Measurements from ENCODE around the gene TARS3.
"Not testable (repeated sequence)": the region's sequence is repeated elsewhere in the genome, so short reads cannot be mapped to it uniquely, and the experiment has no call there.

The TARS3 gene

DNA sequence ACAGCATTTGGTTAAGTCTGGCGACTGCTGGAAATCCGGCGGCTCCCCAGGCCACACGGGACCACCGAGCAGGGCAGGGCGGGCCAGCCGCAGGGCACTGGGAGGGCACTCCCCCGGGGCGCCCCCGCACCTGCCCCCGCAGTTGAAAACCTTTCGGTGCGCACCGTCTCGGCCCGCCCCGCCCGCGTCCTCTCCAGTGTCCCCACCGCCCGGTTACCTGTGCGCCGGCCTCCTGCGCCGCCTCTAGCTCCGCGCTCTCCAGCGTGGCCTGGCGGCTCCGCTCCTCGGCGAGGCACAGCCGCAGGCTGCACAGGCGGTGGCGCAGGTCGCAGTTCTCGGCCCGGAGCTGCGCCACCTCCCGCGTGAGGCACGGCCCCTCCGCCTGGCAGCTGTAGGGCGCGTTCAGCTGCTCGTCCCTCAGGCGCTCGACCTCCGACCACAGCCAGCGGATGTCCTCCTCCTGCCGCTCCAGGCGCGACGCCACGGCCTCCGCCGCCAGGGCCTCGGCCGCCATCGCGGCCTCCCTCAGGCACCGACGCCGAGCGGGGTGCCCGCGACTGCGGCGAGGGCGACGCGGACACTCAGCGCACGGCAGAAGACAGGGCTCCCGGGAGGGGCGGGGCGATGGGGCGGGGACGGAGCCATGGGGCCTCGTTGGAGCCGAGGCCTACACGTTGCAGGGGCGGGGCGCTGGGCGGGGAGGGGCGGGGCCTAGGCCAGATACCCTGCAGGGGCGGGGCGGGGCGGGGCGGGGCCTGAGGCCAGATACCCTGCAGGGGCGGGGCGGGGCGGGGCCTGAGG, at the start of gene TARS3:
TSS of gene TARS3 (minus strand) at position 600 of the 801 bp plus-strand sequence. CDS start at position 514, 86 bp downstream.
- in situ Hi-C loops (cut with HindIII; ENCODE audit: low sequenced_read_pairs), result no loop called here

DNA sequence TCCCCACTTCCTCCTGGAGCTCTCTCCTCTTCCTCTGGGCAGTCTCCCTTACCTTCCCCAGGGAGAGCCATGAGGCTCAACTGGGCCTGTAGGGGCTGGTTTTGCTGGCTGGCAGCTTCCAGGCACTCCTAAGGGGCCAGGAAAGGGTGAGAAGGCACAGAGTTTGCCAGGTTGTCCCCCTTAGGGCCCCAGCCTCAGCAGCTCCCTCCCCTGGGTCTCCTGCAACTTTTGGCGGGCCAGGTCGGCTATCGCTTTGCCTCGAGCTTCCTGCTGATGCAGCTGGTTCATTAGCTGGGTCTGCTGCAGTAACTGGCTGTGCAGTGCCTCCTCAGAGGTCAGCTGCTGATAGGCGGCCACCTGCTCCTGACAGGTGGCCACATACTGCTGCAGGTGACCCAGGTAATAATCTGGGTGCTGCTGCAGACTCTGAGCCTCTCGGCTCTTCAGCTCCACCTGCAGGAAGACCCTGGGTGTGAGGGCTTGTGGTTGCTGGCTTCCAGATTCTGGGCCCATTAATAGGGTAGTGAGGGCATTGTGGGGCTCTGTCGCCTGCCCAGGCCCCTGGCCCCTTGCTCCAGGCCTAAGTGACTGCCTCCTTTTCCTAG, 49.3 kb upstream of the TARS3 start:
- in situ Hi-C loops (cut with HindIII; ENCODE audit: low sequenced_read_pairs), result no loop called here

DNA sequence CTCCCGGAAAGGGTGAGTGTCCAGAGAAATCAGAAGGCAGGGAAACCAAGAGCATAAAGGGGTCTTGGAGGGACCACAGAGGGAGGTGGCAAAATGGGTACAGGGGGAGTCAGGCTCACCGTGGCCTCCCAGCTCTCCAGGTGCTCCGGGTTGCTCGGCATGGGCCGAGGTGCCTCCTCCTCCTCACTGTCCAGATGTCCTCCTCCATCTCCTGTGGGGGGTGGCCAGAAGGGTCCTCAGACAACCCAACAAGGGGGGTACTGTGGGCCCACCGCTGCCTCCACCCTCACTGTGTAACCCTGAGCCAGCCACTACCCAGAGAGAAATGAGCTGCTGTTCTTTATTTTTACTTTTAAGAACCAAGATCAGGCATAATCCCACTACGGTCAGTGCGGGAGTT, 48.6 kb upstream of the TARS3 start:
- in situ Hi-C loops (cut with HindIII; ENCODE audit: low sequenced_read_pairs), result no loop called here

DNA sequence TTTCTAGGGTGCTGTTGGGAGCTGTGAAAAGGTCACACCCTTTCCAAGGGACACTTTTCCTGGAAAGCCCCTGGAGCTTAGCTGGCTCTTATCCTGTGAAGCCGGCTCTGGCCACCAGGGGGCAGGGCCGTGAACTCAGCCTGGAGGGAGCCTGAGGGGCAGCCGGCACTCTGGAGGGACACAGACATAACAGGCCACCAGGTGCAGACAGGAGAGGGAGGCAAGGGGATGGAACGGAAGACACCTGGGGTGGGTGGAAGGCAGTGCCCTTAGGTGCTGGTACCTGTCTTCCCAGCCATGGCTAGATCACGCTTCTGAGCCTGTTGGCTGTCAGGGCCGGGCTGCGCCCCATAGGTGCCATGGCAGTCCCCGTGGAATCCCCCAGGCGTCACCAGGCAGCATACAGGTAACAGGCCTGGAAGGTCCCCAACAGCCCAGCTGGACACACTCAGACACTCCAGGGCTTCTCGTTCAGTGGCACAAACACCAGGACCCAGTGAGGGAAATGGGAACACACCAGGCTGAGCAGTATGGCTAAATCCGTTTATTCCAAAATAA, 42.9 kb upstream of the TARS3 start:
- in situ Hi-C loops (cut with HindIII; ENCODE audit: low sequenced_read_pairs), result not testable (repeated sequence)

DNA sequence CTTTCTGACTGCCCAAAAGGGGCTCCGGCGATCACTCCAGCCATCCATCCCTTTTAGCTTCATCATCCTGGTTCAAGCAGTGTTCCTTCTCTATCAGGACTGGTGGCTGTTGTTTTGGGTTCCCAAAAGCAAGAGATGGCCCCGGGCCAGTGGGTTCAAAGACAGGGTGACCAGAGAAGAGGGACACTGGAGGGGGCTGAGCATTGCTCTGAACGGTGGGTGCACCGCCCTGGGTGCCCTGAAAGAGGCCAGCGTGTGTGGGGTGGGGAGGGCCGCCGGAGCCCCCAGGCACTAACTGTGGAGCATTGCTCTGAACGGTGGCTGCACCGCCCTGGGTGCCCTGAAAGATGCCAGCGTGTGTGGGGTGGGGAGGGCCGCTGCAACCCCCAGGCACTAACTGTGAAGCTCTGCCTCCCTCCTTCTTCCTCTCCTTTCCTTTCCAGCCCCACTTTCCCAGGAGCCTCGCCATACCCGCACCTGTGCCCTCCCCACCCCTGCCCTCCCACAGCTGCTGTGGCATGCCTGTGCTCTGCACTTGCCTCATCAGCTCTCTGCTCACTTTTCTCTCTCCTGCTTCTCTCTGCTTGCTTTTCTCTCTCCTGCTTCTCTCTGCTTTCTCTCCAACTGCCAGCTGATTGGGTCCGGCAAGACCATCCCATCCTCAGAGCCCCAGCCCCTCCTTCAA, 41.6 kb upstream of the TARS3 start:
- in situ Hi-C loops (cut with HindIII; ENCODE audit: low sequenced_read_pairs), result no loop called here

DNA sequence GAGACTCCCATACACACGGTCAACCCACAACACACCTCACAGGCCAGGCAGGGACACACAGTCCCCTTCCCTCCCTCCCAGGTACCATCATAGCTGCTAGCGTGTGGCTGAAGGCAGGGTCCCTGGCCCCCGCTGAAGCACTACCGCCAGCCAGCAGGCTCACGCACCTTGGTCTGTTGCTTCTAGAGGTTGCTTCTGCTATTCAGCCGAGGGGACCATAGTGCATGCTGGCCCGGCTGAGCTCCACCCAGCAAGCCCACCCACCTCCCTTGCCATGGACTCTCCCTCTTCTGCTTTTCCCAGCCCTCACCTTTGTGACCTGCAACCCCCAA, 41.0 kb upstream of the TARS3 start:
- in situ Hi-C loops (cut with HindIII; ENCODE audit: low sequenced_read_pairs), result not testable (repeated sequence)

DNA sequence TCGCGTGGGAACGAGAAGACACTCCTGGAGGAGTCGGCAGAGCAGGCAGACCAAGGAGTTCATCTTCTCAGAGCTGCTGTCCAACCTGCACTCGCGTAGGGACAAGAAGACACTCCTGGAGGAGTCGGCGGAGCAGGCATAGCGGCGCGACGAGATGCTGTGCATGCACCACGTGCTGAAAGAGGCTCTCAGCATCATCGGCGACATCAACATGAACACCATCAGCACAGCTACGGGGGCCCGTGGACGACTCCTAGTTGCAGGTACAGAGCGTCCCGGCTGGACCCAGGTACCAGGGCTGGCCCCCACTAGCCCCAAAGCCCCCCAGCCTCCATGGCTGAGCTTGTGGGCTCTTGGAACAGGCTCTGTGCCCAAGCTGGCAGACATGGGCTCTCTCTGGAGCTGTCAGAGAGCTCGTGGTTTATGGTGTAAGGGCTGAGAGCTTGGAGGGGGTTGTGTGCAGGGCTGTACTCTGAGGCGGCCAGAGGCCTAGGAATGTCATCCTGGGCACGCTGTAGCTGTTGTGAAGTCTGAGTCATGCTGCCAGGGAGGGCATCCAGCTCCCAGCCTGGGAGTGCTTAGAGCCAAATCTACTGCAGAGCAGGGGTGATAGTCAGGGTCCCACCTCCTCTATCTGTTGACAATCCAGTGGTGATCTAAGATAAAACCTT, 40.5 kb upstream of the TARS3 start:
- in situ Hi-C loops (cut with HindIII; ENCODE audit: low sequenced_read_pairs), result not testable (repeated sequence)

DNA sequence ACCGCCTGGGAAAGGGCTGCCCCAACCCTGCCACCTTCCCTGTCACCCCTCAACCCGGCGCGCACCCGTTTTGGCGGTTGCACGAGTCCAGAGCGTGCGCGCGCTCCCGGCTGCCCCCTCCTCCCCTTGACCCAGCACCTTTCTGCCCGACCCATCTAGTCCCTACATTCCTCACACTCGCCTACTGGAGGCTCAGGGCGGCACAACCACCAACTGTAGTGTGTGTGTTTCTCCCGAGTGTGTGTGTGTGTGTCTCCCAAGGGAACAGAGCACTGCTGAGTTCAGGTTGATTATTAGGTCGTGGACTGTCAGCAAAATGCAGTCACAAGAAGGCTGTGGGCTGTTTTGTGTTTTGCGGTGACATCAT, 22.4 kb upstream of the TARS3 start:
- in situ Hi-C loops (cut with HindIII; ENCODE audit: low sequenced_read_pairs), result not testable (repeated sequence)

DNA sequence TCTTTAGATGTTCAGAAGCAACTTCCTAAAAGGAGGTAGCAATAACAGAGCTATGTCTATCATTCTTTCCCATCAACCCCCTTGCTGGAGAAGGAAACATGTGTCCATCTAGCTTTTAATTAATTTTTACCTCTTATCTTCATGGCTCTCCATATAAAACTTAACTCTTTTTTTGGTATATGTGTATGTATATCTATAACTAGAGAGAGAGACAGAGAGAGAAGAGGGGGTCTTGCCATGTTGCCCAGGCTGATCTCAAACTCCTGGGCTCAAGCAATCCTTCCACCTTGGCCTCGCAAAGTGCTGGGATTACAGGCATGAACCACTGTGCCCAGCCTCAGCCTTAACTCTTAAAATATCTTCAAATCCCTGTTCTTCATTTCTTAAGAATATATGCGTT, 10.6 kb upstream of the TARS3 start:
- in situ Hi-C loops (cut with HindIII; ENCODE audit: low sequenced_read_pairs), result not testable (repeated sequence)

DNA sequence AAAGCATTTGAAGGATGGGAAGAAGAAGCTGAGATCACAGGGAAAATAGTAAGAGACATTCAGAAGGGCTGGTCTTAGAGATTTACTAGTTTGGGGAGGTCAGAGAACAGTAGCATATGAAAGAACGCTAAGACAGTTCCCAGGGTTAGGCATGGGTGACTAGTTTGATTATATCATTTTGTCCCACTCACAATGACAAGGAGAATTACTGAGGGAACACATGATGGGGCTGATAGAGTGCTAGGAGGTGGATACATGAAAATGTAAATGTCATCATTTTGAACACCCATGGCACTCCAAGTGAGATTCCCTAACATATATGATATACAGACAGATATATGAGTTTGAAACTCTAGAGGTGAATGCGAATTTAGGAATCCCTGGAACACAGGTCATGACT, 9.3 kb upstream of the TARS3 start:
- in situ Hi-C loops (cut with HindIII; ENCODE audit: low sequenced_read_pairs), result no loop called here

DNA sequence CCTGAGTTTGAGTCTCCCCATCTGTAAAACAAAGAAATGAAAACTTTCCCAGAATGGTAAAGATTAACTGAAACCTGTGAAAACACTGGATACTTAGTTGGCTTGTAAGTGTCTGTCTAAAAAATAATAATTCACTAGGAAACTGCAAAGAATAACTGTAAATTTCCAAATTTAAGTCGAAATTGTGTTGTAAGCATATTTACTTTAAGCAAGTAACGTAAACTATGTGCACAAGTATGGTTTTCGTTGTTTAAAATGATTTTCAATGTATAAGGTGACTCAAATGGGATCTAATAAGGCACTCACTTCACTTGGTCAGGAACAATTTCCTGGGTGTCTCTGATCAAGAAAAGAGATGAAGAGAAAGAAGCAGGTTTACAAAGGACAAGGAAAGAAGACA, 8.5 kb upstream of the TARS3 start:
- in situ Hi-C loops (cut with HindIII; ENCODE audit: low sequenced_read_pairs), result no loop called here

DNA sequence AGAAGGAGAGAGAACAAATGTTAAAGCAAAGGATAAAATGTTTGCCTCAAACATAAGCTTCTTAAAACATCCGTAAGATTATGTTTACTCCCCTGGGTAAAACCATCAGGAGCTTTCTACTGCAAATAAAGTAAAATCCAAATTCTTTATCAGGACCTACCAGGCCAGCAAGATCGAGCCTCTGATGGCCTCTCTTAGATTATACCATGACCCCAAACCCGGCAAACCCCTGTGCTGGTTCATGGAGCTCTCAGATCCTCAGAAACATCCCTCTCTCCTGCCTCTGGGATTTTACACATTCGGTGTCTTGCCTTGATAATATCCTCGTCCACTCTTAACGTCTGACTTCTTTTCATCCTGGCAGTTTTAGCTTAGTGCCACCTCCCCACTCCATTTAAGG, 7.5 kb upstream of the TARS3 start:
- in situ Hi-C loops (cut with HindIII; ENCODE audit: low sequenced_read_pairs), result no loop called here

DNA sequence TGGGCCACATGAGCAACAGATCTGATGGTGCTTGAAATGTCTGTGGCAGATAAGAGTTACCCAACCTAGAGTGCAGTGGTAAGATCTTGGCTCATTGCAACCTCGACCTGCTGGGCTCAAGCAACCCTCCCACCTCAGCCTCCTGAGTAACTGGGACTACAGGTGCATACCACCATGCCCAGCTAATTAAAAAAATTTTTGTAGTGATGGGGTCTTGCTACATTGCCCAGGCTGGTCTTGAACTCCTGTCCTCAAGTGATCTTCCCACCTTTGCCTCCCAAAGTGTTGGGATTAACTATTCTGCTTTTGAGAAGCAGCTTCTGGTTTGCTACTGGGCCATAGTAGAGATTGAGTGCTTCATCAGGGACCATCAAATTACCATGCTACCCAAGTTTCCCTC, 2.9 kb upstream of the TARS3 start:
- in situ Hi-C loops (cut with HindIII; ENCODE audit: low sequenced_read_pairs), result no loop called here

DNA sequence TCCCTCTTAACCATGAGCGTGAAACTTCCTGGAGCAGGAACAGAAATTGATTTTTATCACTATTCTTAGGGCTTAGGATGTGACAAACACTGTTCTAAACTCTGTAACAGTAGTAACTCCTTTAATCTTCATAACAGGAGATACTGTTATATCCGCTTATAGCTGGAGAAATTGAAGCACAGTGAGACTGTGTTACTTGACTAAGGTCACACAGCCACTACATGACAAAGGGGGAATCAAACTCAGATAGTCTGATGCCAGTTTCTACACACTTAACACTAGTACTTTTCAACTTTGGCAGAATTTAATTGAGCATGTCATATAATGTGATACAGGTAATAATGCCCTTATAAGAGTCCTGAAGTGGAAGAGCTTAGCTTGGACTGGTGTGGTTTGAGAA, 800 bp upstream of the TARS3 start:
- in situ Hi-C loops (cut with HindIII; ENCODE audit: low sequenced_read_pairs), result no loop called here

DNA sequence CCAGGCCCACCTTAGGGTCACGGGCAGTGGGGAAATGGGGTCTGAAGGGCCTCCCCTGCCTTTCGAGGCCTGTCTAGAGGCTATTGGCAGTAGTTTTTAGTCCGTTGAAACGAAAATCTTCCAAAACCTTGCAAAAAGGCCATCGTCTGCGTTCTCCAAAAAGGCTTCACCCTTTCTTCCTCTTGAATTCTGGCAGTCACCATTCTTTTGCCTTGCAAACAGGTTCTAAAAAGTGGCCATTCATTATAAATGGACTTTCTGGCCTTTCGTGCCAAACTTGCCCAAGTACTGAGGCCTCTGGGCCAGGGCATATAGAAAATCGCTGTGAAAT, 367 bp upstream of the TARS3 start:
- in situ Hi-C loops (cut with HindIII; ENCODE audit: low sequenced_read_pairs), result no loop called here

DNA sequence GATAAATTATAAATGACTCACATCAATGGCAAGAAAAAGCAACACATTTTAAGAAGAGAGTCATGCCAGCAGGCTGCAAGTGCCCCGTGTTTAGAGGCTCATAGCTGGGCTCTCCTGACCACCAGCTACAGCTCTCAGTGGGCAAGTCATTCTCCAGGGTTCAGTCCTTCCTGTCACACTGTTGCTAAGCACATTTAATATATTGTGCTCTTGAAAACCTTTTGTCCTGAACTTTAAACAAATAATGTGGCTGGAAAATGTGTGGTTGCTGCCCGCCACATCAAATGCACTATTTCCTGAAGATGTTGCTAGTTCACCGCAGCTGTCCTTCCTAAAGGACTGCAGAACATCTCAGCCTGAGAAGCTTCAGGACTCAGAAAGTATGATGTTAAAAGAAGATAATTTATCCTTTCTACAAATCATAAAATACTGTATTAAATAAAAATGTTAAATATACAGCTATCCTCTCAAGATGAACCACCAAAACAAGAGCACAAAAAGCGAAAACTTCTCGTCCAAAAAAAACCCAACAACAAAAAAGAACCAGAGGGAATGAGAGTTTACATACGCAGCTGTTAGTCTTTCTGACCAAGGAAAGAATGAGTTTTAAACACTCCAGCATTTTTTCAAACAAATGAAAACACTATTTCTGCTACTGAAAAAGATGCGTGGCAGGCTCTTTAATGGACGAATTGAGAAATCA, 951 bp downstream of the TARS3 start:
- in situ Hi-C loops (cut with HindIII; ENCODE audit: low sequenced_read_pairs), result no loop called here

DNA sequence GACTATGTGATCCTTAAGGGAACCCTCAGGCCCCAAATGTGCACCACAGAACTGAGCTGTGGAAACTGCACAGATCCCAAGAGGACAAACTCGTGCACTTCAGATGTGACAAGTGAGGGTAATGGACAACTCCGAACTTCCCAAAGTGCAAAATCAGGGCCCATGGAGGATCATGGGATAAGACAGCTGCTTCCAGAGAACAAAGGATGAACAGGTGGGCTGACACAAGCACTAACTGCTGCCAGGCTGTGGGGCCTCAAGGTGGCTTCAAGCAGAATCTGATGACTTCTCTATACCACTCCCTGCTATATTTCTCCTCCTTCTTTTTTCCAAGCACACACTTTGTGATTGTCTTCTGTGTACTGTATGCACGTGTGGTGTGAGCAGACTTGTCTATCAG, 5.4 kb downstream of the TARS3 start:
- in situ Hi-C loops (cut with HindIII; ENCODE audit: low sequenced_read_pairs), result no loop called here

DNA sequence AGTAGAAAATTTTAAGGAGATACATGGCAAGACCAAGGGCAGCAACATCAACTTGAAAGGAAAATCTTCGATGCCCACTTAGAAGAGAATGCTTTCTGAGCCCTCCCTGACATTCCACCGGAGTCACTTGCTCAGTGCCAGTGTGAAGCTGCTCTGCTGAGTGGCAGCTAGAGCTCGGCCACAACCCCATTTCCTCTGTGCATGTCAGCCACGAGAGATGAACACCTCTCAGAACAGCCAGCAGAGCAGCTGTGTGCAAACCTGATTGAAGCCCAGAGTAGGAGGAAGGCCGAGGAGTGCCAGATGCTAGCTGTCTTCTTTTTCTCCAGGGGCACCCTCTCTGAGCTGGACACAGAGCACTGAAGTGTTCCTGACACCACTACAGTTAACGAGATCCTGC, 12.2 kb downstream of the TARS3 start:
- in situ Hi-C loops (cut with HindIII; ENCODE audit: low sequenced_read_pairs), result no loop called here

DNA sequence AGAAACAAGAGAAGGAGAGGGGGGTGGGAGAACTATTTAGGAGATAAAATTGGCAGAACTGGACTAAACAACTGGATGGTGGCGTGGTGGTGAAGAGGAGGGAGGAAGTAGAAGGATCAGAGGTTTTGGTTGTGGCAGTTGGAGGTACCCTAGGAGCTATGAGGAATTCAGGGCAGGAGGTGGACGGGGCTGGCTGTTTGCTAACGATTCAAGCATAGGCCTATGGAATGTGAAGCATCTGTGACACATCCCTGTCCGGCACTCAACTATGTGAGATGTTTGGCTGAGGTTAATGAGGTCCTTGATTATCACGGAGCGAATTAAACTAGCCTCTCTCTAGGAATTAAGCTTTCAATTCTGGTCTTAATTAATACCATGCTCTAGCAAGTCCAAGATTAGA, 13.5 kb downstream of the TARS3 start:
- in situ Hi-C loops (cut with HindIII; ENCODE audit: low sequenced_read_pairs), result no loop called here

DNA sequence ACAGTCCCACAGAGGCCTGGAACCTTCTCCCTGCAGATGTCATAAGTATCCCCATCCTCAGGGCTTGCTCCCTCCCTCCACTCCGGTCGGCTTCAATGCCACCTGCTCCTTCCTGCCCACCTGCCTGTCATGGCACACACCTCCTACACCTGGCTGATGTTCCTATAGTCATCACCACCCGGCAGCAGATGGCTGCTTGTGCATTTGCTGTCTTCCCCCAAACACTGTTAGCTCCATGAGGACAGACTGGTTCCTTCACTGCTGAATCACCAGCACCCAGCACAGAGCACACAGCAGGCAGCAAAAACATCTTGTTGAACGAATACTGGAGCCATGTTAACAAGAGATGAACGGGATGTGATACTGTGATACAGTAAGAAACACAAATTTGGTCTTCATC, 14.8 kb downstream of the TARS3 start:
- in situ Hi-C loops (cut with HindIII; ENCODE audit: low sequenced_read_pairs), result no loop called here

DNA sequence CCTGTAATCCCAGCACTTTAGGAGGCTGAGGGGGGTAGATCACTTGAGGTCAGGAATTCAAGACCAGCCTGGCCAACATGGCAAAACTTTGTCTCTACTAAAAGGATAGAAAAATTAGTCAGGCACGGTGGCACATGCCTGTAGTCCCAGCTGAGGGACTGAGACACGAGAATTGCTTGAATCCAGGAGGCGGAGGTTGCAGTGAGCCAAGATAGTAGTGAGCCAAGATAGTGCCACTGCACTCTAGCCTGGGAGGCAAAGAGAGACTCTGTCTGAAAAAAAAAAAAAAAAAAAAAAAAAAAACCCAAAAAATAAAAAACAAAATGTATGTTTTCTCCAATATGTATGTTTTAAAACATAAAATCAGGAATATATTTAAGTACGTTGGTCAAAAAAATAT, 16.3 kb downstream of the TARS3 start:
- in situ Hi-C loops (cut with HindIII; ENCODE audit: low sequenced_read_pairs), result no loop called here
